ENCODE measurements around the gene HOOK2.

- TF ChIP-seq CTCF (conservative IDR thresholded peaks at IDR 0.05 in 1 of 2, IDR thresholded peaks at IDR 0.05 in 1 of 2; ENCODE audit: low read depth in 1 of 2, low read length in 2 of 2) (no peak), EZH2 (IDR thresholded peaks at IDR 0.05; ENCODE audit: low read length, missing control alignments) (no peak)
Measured at GRCh38 chr19:12784394-12784870, 9.1 kb upstream of the HOOK2 start.

All from fibroblast of lung (primary cell).